Hindlimb muscle (tissue), 1 donor: ENCODE data around the gene VSTM1. TPM values are rescaled to one million over a fixed set of nuclear protein-coding genes. Genes with fewer than 3 reads are reported as not detected.
"Not testable (repeated sequence)": the region's sequence is repeated elsewhere in the genome, so short reads cannot be mapped to it uniquely, and the experiment has no call there.

Experiments
- DNase-seq: peaks from one replicate; pipeline ENCODE4 v3.0.0-alpha.2; 2013
- polyA plus RNA-seq: library from polyadenylated mRNA; unstranded; fragments of 120-200 nt; gene quantifications from one replicate; pipeline ENCODE4 v1.2.1, GENCODE V29; 2013; ENCODE audit not compliant: insufficient read length

VSTM1 gene
- polyA plus RNA-seq, 1 donor: not detected

DNA sequence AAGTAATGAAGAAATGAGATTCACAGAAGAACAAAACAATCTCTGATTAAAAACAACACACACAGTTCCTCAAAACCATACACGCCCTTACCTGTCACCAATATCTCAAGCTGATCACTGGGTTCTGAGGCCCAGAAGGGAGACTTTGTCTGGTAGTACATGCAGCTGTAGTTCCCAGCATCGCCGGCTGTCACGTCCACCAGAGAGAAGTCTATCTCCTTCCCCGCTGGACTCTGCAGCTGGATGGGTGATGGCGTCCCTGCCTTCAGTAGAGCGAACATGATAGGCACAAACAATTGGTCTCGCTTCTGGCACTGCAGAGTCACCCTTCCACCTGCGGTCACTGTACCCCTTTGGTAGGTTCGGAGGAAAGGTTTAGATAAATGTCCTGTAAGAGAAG is 10.1 kb upstream of the VSTM1 start:
- no peak for DNase-seq

DNA sequence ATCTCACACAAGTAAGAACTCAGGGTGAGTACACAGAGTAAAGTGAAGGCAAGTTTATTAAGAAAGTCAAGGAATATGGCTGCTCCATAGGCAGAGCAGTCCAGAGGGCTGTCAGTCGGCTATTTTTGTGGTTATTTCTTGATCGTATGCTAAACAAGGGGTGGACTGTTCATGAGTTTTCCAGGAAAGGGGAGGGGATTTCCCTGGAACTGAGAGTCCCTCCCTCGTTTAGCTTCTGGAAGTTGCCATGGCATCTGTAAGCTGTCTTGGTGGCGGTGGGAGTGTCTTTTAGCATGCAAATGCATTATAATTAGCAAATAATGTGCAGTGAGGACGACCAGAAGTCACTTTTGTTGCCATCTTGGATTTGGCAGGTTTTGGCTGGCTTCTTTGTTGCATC is 5.8 kb upstream of the VSTM1 start:
- DNase-seq: no peak

DNA sequence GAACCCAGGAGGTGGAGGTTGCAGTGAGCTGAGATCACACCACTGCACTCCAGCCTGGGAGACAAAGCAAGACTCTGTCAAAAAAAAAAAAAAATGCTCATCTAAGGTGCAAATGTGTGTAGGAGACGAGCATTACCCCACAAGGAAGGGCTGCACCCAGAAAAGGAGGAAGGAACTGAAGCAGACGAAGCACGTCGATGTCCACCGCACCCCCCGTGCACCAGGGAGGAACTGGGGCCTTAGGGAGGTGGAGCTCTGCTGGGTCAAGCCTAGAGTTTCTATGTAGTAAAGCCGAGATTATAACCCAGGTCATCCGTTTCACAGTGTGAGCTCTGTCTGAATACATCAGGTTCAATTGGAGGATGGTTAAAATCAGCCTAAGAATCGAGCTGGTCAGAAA is 1.1 kb downstream of the VSTM1 start:
- no peak for DNase-seq

GRCh38 chr19:54047616-54048015 is 16.1 kb downstream of the VSTM1 start:
- DNase-seq: no peak

DNA sequence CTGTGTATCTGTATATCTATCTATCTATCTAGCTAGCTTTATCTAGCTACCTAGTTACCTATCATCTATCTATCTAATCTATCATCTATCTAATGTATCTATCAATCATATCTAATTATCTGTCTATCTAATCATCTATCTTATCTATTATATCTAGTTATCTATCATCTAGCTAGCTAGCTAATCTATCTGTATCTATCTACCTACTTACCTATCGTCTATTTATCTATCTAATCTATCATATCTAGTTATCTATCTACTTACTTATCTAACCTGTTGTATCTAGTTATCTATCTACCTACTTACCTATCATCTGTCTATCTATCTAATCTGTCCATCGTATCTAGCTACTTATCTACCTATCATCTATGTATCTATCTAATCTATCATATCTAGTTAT is 17.9 kb downstream of the VSTM1 start:
- DNase-seq: no peak

- no peak for DNase-seq
Observed at GRCh38 chr19:54042989-54043388, 20.7 kb downstream of the VSTM1 start.

DNA sequence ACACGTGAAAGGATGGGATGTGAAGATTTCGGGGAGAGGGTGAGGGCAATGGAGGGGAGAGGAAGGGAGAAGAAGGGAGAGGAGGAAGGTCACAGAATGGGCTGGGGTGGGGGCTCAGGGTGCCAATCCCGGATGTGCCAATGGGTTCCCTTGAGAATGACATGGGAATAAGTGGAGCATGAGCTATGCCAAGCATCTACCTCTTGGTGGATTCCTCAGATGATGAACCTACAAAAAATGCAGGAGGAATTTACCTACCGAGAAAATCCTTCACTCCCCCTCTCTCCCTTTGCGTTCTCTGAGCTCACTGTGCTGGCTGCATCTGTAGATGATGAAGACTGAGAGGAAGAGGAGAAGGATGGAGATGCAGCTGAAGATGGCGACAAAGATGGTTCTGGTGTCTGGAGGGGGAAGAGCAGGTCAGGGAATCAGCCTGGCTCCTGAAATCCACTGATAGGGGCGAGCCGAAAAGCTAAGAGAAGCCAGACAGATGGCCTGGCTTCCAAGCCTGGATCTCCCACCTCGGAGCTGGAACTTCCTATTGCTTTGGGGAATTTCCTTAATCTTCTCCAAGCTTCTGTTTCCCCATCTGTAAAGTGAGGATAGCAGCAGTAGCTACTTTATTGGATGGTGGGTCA is 21.6 kb downstream of the VSTM1 start:
- no peak for DNase-seq

DNA sequence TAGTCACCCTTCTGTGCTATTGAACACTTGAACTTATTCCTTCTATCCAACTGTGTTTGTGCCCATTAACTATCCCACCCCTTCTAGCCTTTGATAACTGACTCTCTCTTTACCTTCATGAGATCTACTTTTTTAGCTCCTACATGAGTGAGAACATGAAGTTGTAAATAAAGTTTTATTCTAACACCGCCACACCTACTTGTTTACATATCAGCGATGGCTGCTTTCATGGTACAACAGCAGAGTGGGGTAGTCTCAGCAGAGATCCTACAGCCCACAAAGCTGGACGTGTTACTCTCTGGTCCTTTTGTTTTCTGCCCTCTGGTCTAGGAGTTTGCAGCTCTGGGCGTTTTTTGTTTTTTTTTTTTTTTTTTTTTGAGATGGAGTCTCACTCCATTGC is 23.7 kb downstream of the VSTM1 start:
- DNase-seq: no peak

GRCh38 chr19:54036542-54036941 is 27.2 kb downstream of the VSTM1 start:
- DNase-seq: not testable (repeated sequence)

GRCh38 chr19:54035215-54036178 is 28.2 kb downstream of the VSTM1 start:
- no peak for DNase-seq

GRCh38 chr19:54030895-54031586 is 32.7 kb downstream of the VSTM1 start:
- DNase-seq: no peak

GRCh38 chr19:54029930-54030490 is 33.7 kb downstream of the VSTM1 start:
- no peak for DNase-seq

DNA sequence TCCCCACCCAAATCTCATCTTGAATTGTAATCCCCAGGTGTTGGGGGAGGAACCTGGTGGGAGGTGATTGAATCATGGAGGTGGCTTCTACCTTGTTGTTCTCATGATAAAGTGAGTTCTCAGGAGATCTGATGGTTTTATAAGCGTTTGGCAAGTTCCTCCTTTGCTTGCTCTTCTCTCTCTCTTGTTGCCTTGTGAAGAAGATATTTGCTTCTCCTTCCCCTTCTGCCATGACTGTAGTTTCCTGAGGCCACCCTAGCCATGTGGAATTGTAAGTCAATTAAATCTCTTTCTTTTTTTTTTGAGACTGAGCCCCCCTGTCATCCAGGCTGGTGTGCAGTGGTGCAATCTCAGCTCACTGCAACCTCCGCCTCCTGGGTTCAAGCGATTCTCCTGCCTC is 34.4 kb downstream of the VSTM1 start:
- DNase-seq: no peak

DNA sequence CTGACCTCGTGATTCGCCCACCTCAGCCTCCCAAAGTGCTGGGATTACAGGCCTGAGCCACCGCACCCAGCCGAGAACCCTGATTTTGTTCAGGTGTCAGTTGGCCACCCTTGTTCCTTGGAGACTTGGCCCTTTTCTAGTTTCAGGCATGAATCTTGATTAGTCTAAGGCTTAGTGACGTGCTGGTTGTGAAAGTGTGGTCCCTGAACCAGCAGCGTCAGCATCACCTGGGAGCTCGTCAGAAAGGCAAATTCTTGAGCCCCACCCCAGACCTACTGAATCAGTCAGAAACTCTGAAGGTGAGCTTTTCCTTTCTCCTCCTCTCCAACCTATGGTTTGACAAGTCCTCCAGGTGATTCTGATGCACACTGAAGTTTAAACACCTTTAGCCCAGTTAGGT is 37.0 kb downstream of the VSTM1 start:
- DNase-seq: no peak

DNA sequence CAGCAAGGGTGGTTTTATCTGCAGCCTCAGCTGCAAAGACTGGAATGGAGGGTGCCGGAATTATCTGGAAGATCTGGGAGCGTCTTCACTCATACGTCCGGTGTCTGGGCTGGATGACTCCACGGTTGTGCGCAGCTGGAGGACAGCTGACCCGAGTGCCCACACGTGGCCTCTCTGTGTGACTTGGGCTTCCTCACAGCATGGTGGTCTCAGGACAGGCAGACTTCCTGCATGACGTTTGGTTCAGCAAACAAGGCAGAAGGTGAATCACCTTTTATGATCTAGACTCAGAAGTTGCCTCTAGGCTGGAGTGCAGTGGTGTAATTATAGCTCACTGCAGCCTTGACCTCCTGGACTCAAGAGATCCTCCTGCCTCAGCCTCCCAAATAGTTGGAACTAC is 39.0 kb downstream of the VSTM1 start:
- no peak for DNase-seq

DNA sequence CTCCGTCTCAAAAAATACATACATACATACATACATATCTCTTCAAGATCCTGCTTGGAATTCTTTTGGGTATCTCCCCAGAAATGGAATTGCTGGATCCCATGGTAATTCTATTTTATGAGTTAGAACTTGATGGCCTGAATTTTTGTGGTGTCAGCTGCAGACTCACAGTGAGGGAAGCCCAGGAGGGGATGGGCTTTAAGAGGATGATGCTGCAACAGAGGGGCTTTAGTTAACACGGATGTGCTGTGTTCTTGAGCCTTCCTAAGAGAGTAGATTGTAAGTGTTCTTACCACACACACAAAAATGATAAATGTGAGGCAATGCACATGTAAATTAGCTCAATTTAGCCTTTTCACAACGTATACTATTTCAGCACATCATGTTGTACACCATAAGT is 40.5 kb downstream of the VSTM1 start:
- DNase-seq: no peak

GRCh38 chr19:54021932-54022331 is 41.8 kb downstream of the VSTM1 start:
- DNase-seq: no peak

GRCh38 chr19:54021363-54021762 is 42.3 kb downstream of the VSTM1 start:
- DNase-seq: no peak

GRCh38 chr19:54017261-54017660 is 46.4 kb downstream of the VSTM1 start:
- no peak for DNase-seq

GRCh38 chr19:54014920-54015560 is 48.7 kb downstream of the VSTM1 start:
- no peak for DNase-seq

DNA sequence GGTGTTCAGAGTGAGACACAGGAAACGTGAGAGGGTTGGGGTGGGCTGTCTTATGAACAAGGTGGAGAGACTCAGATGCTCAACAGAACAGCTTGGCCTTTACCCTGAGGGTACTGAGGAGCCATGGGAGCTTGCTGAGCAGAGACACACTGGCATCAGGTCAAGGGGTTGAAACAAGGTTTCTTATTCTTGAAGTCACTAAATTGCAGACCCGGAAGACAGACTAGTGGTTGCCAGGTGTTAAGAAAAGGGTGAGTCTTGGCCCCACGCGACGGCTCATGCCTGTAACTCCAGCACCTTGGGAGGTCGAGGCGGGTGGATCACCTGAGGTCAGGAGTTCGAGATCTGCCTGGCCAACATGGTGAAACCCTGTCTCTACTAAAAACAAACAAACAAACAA is 49.8 kb downstream of the VSTM1 start:
- no peak for DNase-seq

GRCh38 chr19:54011507-54012211 is 52.0 kb downstream of the VSTM1 start:
- DNase-seq: no peak
